IPS-NIHi11 (cell line): ENCODE measurements around the gene ZNF592.
"Not testable (repeated sequence)": the region's sequence is repeated elsewhere in the genome, so short reads cannot be mapped to it uniquely, and the experiment has no call there.

Experiments
- DNase-seq: peaks from one replicate; pipeline ENCODE4 v3.0.0; 2012; ENCODE audit warnings: mixed read lengths, low spot score

ZNF592 gene

GRCh38 chr15:84748274-84749110 is at the start of gene ZNF592:
TSS of gene ZNF592 (plus strand) at chr15:84748592. CDS start at chr15:84782676, 34,084 bp downstream.
- peak; percentile 87 for DNase-seq

GRCh38 chr15:84699538-84700191 is 48.7 kb upstream of the ZNF592 start:
- no peak for DNase-seq

- no peak for DNase-seq
Observed at GRCh38 chr15:84702961-84703482, 45.4 kb upstream of the ZNF592 start.

- DNase-seq: no peak
Observed at GRCh38 chr15:84703808-84704207, 44.6 kb upstream of the ZNF592 start.

GRCh38 chr15:84714372-84714771 is 34.0 kb upstream of the ZNF592 start:
- DNase-seq: no peak

GRCh38 chr15:84714821-84715220 is 33.6 kb upstream of the ZNF592 start:
- DNase-seq: no peak

- DNase-seq: no peak
Observed at GRCh38 chr15:84715441-84716035, 32.9 kb upstream of the ZNF592 start.

- peak; percentile 97 for DNase-seq
Observed at GRCh38 chr15:84716036-84716732, 32.2 kb upstream of the ZNF592 start, which contains the start of gene SEC11A. TSS of gene SEC11A (minus strand) at chr15:84716139. CDS start at chr15:84716075, 64 bp downstream.

- no peak for DNase-seq
Observed at GRCh38 chr15:84721371-84721770, 27.0 kb upstream of the ZNF592 start.

- DNase-seq: no peak
Observed at GRCh38 chr15:84722628-84723027, 25.8 kb upstream of the ZNF592 start.

GRCh38 chr15:84725001-84725491 is 23.3 kb upstream of the ZNF592 start:
- DNase-seq: no peak

GRCh38 chr15:84727429-84727828 is 21.0 kb upstream of the ZNF592 start:
- DNase-seq: no peak

- DNase-seq: no peak
Observed at GRCh38 chr15:84731774-84732173, 16.6 kb upstream of the ZNF592 start.

GRCh38 chr15:84734794-84735479 is 13.5 kb upstream of the ZNF592 start:
- peak; percentile 85 for DNase-seq

GRCh38 chr15:84735480-84736061 is 12.8 kb upstream of the ZNF592 start:
- DNase-seq: not testable (repeated sequence)

- no peak for DNase-seq
Observed at GRCh38 chr15:84736375-84736774, 12.0 kb upstream of the ZNF592 start.

GRCh38 chr15:84737005-84737404 is 11.4 kb upstream of the ZNF592 start:
- no peak for DNase-seq

- DNase-seq: no peak
Observed at GRCh38 chr15:84740691-84741090, 7.7 kb upstream of the ZNF592 start.

GRCh38 chr15:84741121-84741520 is 7.3 kb upstream of the ZNF592 start:
- no peak for DNase-seq

- DNase-seq: peak; percentile 33
Observed at GRCh38 chr15:84747416-84748273, 747 bp upstream of the ZNF592 start.
